Loucy (cell line): ENCODE results near the gene ZNF362.

ENCODE experiments used
- CTCF ChIP-seq: fragments of 200-600 bp; sonication (generic); conservative IDR thresholded peaks from 2 replicates; pipeline ENCODE4 v1.5.1; 2014; ENCODE audit warnings: mild to moderate bottlenecking, antibody characterized with exemption, low read length
- EZH2phosphoT487 ChIP-seq: fragments of 200-600 bp; IDR thresholded peaks from 2 replicates; pipeline ENCODE4 v1.6.1; 2018; ENCODE audit warnings: antibody characterized with exemption, mild to moderate bottlenecking, moderate library complexity, borderline replicate concordance

DNA sequence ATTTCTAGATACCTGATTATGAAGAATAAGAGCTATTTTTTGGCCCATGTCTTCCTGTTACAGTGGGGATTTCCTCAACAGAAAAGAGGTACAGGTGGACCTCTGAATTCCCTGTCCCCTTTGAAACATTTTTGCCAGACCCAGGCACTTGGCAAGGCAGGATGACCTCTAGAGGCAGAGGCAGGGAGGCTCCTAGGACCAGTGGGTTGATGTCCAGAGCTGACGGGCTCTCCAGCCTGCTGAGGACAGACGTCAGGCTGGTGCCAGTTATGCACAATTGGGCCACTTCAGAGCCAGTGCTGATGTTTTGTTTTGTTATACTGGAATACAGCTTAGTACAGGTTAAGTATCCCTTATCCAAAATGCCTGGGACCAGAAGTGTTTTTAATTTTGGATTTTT lies 83.1 kb downstream of the ZNF362 start:
- TF ChIP-seq CTCF (no peak), EZH2phosphoT487 (no peak)
